ENCODE results near the gene ERBIN.

DNA sequence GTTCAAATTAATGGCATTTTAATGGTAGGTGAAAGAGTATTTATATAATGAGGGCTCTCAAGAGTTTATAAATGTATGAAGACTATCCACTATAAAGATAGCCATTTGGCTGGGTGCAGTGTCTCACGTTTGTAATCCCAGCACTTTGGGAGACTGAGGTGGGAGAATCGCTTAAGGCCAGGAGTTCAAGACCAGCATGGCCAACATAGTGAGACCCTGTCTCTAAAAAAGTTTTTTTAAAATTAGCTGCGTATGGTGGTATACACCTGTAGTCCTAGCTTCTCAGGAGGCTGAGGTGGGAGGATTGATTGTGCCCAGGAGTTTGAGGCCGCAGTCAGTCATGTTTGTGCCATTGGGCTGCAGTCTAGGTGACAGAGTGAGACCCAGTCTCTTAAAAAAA, 61.6 kb downstream of the ERBIN start:
- no peak for TF ChIP-seq SUZ12 (IDR thresholded peaks at IDR 0.05; ENCODE audit: extremely low read depth, insufficient read depth, insufficient read length)
- TF ChIP-seq YY1 (IDR thresholded peaks at IDR 0.05; ENCODE audit: insufficient read depth, insufficient read length) = no peak

Data from NT2/D1 (cell line).